Gastrocnemius medialis (tissue), 4 donors: ENCODE data around the gene DIAPH3. TPM values are rescaled to one million over a fixed set of nuclear protein-coding genes. Genes with fewer than 3 reads are reported as not detected.

ENCODE experiments used
- total RNA-seq, 4 donors: library from RNA; depleted of rRNA; stranded (reverse); fragments of >200 nt; gene quantifications; one replicate each; pipeline versions ENCODE4 v1.1.0 to v1.2.3, GENCODE V29; 2016

The DIAPH3 gene
- total RNA-seq, 4 donors from 2014 or later, result 0.13 TPM; not detected in 3

Other genes with a start within 250 kb of the DIAPH3 start
- 10 to 100 TPM; 13.1 to 37.8 (median 17.7) TPM for gene TDRD3, start 233.3 kb upstream of the DIAPH3 start, total RNA-seq